Stimulated activated CD4-positive, alpha-beta T cell treated with anti-CD3 and anti-CD28 coated beads, Interleukin-1b, Interleukin-23, amount 100 ng/mL, for 1 hour (primary cell): ENCODE results near the gene CDH5.

Experiments used
- DNase-seq, 2 donors: peaks; one replicate each; pipeline ENCODE4 v3.0.0-alpha.2; 2020; ENCODE audit warnings: low read depth in 2 of 2

The CDH5 gene

GRCh38 chr16:66373667-66374066 is 7.2 kb downstream of the CDH5 start:
- no peak for DNase-seq

- DNase-seq, result no peak
Observed at GRCh38 chr16:66374176-66374575, 7.7 kb downstream of the CDH5 start.

GRCh38 chr16:66375451-66375850 is 9.0 kb downstream of the CDH5 start:
- no peak for DNase-seq

GRCh38 chr16:66376114-66376513 is 9.6 kb downstream of the CDH5 start:
- DNase-seq, result no peak

- DNase-seq, result no peak
Observed at GRCh38 chr16:66376577-66377305, 10.2 kb downstream of the CDH5 start.

GRCh38 chr16:66377324-66377723 is 10.8 kb downstream of the CDH5 start:
- DNase-seq, result no peak

- no peak for DNase-seq
Observed at GRCh38 chr16:66378741-66379570, 12.5 kb downstream of the CDH5 start.

GRCh38 chr16:66379571-66379941 is 13.1 kb downstream of the CDH5 start:
- DNase-seq, result no peak

- no peak for DNase-seq
Observed at GRCh38 chr16:66380421-66380820, 13.9 kb downstream of the CDH5 start.

GRCh38 chr16:66381585-66382170 is 15.2 kb downstream of the CDH5 start:
- no peak for DNase-seq

GRCh38 chr16:66382171-66382965 is 15.9 kb downstream of the CDH5 start:
- DNase-seq, result no peak

- no peak for DNase-seq
Observed at GRCh38 chr16:66382966-66383299, 16.4 kb downstream of the CDH5 start.

GRCh38 chr16:66383551-66383950 is 17.1 kb downstream of the CDH5 start:
- DNase-seq, result no peak

- DNase-seq, result no peak
Observed at GRCh38 chr16:66385415-66385814, 18.9 kb downstream of the CDH5 start.

- no peak for DNase-seq
Observed at GRCh38 chr16:66386629-66387622, 20.4 kb downstream of the CDH5 start.

GRCh38 chr16:66387817-66388332 is 21.4 kb downstream of the CDH5 start:
- no peak for DNase-seq

GRCh38 chr16:66388350-66389139 is 22.1 kb downstream of the CDH5 start:
- no peak for DNase-seq

GRCh38 chr16:66389256-66390176 is 23.0 kb downstream of the CDH5 start:
- DNase-seq, result no peak
